ENCODE data around the gene RETN.

The RETN gene

DNA sequence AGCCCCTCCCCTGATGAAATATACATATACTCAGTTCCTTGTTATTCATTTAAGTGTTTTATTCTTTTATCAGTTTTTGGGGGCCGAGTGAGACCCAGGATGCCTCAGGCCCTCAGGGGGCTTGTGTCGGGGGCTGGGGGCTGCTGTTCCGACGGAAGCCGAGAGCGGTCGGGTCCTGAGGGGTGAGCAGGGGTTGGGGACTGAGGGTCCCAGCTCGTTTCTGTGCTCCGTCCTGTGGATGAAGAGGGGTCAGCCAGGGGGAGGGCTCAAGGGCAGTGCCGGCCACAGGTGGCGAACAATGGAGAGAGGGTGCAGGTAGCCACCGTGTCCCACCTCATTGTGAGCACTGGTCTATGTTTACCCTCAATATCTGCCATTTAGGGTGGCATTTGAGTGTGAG lies 37.3 kb upstream of the RETN start:
- no peaks in the 10 kb centered on the region for H3K9me3 Mint-ChIP-seq
- H3K36me3 Mint-ChIP-seq (ENCODE audit: insufficient read depth): peaks cover 33% of the 10 kb centered on the region
- H3K27ac Mint-ChIP-seq (ENCODE audit: low read depth): no peak overlapping the region
- H3K4me1 Mint-ChIP-seq: peaks cover 45% of the 10 kb centered on the region
- ATAC-seq (replicated peaks; ENCODE audit: extremely low read depth, poor library complexity, severe bottlenecking): no peak
- no peak for DNase-seq (ENCODE audit: low spot score in 2 of 2)
- no peak overlapping the region for H3K4me3 Mint-ChIP-seq
- no peaks in the 10 kb centered on the region for H3K27me3 Mint-ChIP-seq

DNA sequence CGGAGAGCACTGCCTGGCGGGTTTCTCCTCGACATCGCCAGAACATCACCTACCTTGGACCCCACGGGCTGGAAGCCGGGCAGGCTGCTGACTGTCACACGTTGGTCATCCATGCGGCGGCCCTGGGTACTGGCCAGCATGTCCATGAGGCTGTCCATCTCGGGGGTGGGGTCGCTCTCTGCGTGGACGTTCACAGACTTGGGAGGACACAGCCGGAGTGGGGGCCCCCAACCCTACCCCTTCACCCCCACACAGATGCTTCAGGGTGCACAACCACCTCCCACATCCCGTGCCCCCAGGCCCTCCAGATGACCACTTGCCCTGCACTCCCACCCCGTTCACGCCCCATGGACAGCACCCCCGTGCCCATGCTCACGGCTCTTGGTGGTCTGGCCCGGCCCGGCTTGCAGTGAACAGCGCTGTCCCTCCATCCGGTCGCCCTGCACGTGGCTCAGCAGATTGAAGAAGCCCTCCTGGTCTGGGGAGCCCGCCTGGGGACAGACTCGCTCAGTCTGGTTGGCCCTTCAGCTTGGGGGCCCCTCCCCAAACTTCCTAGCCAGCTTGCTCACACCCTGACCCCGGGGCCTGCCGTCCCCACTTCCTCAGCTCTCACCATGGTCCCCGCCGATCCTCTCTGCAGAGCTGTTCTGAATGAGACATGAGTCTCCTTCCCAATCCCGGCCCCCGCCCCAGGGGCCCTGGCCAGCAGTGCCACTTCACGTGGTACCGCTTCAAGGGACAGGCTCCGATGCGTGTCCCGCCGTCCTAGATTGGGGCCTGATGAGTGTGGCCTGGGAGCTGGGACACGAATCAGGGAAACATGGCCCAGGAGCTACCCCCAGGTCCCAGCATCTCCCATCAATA lies 36.3 kb upstream of the RETN start:
- H3K36me3 Mint-ChIP-seq (ENCODE audit: insufficient read depth): peaks cover 28% of the 10 kb centered on the region
- DNase-seq (ENCODE audit: low spot score in 2 of 2) (no peak), ATAC-seq (replicated peaks; ENCODE audit: extremely low read depth, poor library complexity, severe bottlenecking) (no peak)
- no peaks in the 10 kb centered on the region for H3K9me3 Mint-ChIP-seq
- peaks cover 41% of the 10 kb centered on the region for H3K4me1 Mint-ChIP-seq
- H3K27me3 Mint-ChIP-seq: no peaks in the 10 kb centered on the region
- H3K4me3 Mint-ChIP-seq: no peak overlapping the region
- peak overlapping the region; percentile 22 for H3K27ac Mint-ChIP-seq (ENCODE audit: low read depth)

DNA sequence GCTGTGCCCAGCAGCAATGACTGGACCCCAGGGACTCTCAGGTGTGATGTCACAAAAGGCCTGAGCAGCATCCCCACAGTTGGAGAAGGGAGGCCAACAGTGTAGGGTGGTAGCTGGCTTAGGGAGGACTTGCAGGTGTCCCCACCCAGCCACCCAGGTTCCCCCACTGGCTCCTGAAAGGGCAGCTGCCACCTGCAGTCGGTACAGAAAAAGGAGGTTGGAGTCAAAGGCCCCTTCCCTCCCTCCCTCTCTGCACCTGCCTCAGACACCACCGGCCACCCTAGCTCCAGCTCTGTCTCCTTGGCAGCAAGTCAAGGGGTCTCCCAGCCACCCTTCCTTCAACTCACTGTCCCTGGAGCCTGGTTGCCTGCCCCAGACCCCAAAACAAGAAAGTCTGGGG lies 35.2 kb upstream of the RETN start, which contains the start of gene PCP2:
Gene PCP2, minus strand, starts transcription at position 22 of the 400 bp plus-strand sequence. CDS start 262 bp downstream, outside the sequence.
- Mint-ChIP-seq H3K9me3 (no peaks in the 10 kb centered on the region), H3K4me1 (peaks cover 45% of the 10 kb centered on the region), H3K36me3 (ENCODE audit: insufficient read depth) (peaks cover 28% of the 10 kb centered on the region), H3K4me3 (no peak within 1 kb of the TSS), H3K27ac (ENCODE audit: low read depth) (peak within 1 kb of the TSS; percentile 22), H3K27me3 (no peaks in the 10 kb centered on the region)
- no peak for DNase-seq (ENCODE audit: low spot score in 2 of 2)
- no peak for ATAC-seq (replicated peaks; ENCODE audit: extremely low read depth, poor library complexity, severe bottlenecking)

DNA sequence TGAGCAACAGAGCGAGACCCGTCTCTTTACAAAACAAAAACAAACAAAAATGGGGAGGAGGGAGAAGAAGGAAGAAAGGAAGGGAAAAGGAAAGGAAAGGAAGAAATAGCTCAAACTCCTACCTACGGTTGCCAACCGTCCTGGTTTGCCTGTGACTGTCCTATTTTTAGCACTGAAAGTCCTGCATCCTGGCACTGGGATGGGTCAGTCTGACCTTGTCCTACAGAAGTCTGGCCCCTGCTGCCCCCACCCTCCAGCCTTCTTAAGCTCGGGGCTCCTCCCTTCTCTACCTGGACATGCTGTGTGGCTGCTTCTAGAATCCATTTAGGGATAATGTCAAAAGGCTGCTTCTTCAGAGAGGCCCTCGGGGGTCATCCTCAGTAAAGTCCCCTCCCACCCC lies 33.2 kb upstream of the RETN start:
- Mint-ChIP-seq H3K36me3 (ENCODE audit: insufficient read depth) (peaks cover 13% of the 10 kb centered on the region), H3K27me3 (no peaks in the 10 kb centered on the region), H3K4me3 (peak overlapping the region; percentile 85), H3K27ac (ENCODE audit: low read depth) (no peak overlapping the region), H3K9me3 (no peaks in the 10 kb centered on the region), H3K4me1 (peaks cover 42% of the 10 kb centered on the region)
- ATAC-seq (replicated peaks; ENCODE audit: extremely low read depth, poor library complexity, severe bottlenecking) (no peak), DNase-seq (ENCODE audit: low spot score in 2 of 2) (no peak)

DNA sequence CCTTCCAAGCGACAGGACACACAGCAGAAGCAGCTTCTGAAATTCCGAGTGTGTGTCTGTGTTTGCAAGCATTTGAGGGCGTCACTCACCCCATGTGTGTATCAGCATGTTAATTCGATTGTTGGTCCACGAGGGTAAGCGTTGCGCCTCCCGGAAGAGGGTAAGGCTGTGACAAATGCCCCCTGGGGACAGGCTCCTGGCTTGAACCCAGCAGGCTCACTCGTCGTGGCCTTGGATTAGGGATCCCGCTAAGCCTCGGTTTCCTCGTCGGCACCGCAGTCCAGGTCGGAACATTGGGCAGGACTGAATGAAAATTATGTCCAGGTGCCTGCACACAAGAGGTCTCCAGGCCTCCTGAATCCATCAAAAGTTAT lies 32.5 kb upstream of the RETN start:
- Mint-ChIP-seq H3K4me3 (peak overlapping the region; percentile 85), H3K4me1 (peaks cover 39% of the 10 kb centered on the region), H3K9me3 (no peaks in the 10 kb centered on the region), H3K27ac (ENCODE audit: low read depth) (peak overlapping the region; percentile 90), H3K27me3 (no peaks in the 10 kb centered on the region), H3K36me3 (ENCODE audit: insufficient read depth) (peaks cover 14% of the 10 kb centered on the region)
- no peak for ATAC-seq (replicated peaks; ENCODE audit: extremely low read depth, poor library complexity, severe bottlenecking)
- DNase-seq (ENCODE audit: low spot score in 2 of 2): no peak

DNA sequence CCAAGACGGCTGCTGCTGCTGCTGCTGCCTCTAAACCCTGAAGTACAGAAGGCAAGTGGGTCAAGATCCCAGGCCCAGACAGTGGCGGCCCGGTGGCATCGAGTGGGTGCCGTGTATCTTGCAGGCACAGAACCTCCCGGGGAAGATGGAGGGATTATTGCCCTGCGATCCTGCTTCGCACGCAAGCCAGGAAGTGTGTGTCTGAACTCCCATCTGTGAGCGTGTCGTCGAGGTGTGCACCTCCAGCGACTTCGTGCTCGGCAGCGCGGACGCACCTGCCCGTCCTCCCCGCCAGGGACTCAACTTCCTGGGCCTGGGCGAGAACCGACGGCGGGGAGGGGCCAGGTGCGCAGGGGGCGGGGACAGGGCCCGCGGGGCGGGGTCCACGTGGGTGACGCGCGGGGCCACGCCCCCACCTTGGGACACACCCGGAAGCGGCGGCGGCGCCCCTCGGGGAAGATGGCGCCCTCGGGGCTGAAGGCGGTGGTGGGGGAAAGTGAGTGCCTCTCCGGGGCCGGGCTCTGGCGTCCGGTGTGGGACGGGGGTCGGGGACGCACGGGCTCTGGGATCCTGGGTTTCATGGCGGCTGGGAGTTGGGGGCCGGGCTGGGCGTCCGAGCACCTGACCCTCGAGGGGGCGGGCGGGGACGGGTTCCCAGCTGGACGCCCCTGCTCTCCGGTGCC lies 32.0 kb upstream of the RETN start, which contains the start of gene STXBP2:
Gene STXBP2, plus strand, starts transcription at position 420 of the 683 bp plus-strand sequence. Its CDS starts 40 bp downstream, at position 460.
- H3K4me3 Mint-ChIP-seq: peak within 1 kb of the TSS; percentile 85
- ATAC-seq (replicated peaks; ENCODE audit: extremely low read depth, poor library complexity, severe bottlenecking): peak; percentile 91
- no peaks in the 10 kb centered on the region for H3K9me3 Mint-ChIP-seq
- H3K4me1 Mint-ChIP-seq: peaks cover 39% of the 10 kb centered on the region
- no peaks in the 10 kb centered on the region for H3K27me3 Mint-ChIP-seq
- peak within 1 kb of the TSS; percentile 90 for H3K27ac Mint-ChIP-seq (ENCODE audit: low read depth)
- DNase-seq (ENCODE audit: low spot score in 2 of 2): peak; percentile 84 to 89
- peaks cover 13% of the 10 kb centered on the region for H3K36me3 Mint-ChIP-seq (ENCODE audit: insufficient read depth)

DNA sequence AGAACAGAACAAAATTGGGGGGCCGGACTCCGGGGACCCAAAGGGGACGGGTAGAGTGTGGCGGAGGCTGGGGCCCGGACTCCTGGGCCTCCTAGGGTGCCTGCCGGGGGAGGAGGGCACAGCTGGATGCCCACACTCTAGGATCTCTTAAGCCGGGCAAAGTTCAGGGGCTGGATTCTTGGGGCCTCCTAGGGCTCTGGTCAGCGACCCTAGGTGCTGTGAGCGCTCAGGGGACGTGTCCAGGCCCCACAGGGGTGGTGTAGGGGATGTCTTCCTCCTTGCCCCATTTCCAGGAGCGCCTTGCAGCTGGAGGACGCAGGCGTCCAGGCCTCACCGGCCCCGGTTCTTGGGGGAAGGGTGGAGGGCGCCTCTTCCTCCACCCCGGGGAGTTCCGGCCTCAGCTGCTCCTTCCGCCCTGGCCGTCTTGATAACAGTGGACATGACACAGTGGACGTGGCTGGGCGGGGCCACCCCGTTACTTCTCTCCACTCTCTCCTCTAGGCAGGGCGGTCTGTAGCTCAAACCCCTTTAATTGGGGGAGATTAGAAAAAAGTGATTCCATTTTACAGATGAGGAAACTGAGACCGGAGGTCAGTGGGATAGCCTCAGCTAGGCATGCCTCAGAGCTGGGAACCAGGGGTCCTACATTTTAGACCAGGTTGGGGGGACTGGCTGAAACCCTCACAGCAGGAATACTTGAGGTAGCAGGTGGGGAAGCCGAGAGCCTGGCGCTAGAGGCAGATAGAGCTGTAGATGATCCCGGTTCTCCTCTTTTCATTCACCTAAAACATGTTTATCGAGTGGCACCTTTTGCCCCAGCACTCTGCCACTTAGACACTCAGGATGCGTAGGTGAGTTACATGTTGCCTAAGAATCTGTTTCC lies 31.2 kb upstream of the RETN start:
- DNase-seq (ENCODE audit: low spot score in 2 of 2) (no peak), ATAC-seq (replicated peaks; ENCODE audit: extremely low read depth, poor library complexity, severe bottlenecking) (peak; percentile 30)
- Mint-ChIP-seq H3K4me3 (peak overlapping the region; percentile 85), H3K4me1 (peaks cover 39% of the 10 kb centered on the region), H3K27me3 (no peaks in the 10 kb centered on the region), H3K36me3 (ENCODE audit: insufficient read depth) (peaks cover 15% of the 10 kb centered on the region), H3K27ac (ENCODE audit: low read depth) (peak overlapping the region; percentile 90), H3K9me3 (no peaks in the 10 kb centered on the region)

DNA sequence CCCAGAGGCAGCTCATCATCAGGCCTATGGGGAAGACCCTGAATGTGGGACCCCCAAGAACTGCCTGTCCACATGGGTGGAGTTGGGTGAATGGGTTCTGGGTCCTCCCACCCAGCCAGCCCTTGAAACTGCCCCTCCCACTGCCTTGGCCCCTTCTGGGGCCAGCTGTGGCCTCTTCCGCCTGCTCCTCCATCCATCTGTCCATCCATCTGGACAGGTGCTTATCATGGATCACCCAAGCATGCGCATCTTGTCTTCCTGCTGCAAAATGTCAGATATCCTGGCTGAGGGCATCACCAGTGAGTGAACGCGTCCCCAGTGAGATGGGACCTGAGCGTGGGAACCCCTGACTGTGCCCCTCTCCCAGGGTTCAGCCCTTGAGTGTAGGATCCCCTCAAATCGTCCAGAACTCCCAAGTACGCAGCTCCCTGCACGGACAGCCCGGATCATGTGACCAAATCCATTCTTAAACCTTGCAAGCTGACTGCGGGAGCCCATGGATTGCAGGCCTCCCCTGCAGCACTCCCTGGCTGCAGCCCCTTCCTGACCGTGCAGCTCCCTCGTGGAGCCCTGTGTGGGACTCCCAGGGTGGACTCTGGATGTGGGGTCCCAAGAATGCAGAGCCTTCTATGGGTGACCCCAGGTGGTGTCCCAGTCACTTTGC lies 29.9 kb upstream of the RETN start:
- Mint-ChIP-seq H3K4me3 (peak overlapping the region; percentile 6), H3K27ac (ENCODE audit: low read depth) (no peak overlapping the region), H3K9me3 (no peaks in the 10 kb centered on the region), H3K4me1 (peaks cover 39% of the 10 kb centered on the region), H3K27me3 (no peaks in the 10 kb centered on the region), H3K36me3 (ENCODE audit: insufficient read depth) (peaks cover 13% of the 10 kb centered on the region)
- no peak for ATAC-seq (replicated peaks; ENCODE audit: extremely low read depth, poor library complexity, severe bottlenecking)
- no peak for DNase-seq (ENCODE audit: low spot score in 2 of 2)

DNA sequence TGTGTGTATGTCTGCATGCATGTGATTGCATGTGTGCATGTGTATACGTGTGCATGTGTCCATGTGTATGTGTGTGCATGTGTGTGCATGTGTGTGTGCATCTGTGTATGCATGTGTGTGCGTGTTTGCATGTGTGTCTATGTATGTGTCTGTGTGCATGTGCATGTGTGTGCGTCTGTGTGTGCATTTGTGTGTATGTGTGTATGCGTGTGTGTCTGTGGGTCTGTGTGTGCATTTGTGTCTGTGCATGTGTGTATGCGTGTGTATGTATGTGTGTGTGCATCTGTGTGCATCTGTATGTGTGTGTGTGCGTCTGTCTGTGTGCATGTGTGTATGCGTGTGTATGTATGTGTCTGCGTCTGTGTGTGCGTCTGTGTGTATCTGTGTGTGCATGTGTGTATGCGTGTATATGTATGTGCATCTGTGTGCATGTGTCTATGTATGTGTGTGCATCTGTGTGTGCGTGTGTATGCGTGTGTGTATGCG lies 28.9 kb upstream of the RETN start:
- no peaks in the 10 kb centered on the region for H3K9me3 Mint-ChIP-seq
- H3K36me3 Mint-ChIP-seq (ENCODE audit: insufficient read depth): peaks cover 16% of the 10 kb centered on the region
- no peaks in the 10 kb centered on the region for H3K27me3 Mint-ChIP-seq
- ATAC-seq (replicated peaks; ENCODE audit: extremely low read depth, poor library complexity, severe bottlenecking) (no peak), DNase-seq (ENCODE audit: low spot score in 2 of 2) (no peak)
- no peak overlapping the region for H3K27ac Mint-ChIP-seq (ENCODE audit: low read depth)
- H3K4me1 Mint-ChIP-seq: peaks cover 29% of the 10 kb centered on the region
- peak overlapping the region; percentile 6 for H3K4me3 Mint-ChIP-seq

DNA sequence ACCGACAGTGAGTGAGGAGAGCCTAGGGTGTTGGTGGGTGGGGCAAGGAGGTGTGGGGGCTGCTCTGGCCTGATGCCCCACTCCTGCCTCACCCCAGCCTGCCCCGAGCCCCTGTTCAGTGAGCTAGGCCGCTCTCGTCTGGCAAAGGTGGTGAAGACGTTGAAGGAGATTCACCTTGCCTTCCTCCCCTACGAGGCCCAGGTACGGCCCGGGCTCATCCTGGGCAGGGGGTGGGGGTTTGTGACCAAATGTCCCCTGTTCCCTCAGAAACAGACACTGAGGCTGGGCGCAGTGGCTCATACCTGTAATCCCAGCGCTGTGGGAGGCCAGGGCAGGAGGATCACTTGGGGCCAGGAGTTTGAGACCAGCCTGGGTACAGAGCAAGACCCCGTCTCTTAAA lies 28.0 kb upstream of the RETN start:
- Mint-ChIP-seq H3K27ac (ENCODE audit: low read depth) (no peak overlapping the region), H3K36me3 (ENCODE audit: insufficient read depth) (peaks cover 20% of the 10 kb centered on the region), H3K9me3 (no peaks in the 10 kb centered on the region), H3K4me3 (no peak overlapping the region), H3K27me3 (no peaks in the 10 kb centered on the region), H3K4me1 (peaks cover 28% of the 10 kb centered on the region)
- DNase-seq (ENCODE audit: low spot score in 2 of 2): no peak
- ATAC-seq (replicated peaks; ENCODE audit: extremely low read depth, poor library complexity, severe bottlenecking): no peak

DNA sequence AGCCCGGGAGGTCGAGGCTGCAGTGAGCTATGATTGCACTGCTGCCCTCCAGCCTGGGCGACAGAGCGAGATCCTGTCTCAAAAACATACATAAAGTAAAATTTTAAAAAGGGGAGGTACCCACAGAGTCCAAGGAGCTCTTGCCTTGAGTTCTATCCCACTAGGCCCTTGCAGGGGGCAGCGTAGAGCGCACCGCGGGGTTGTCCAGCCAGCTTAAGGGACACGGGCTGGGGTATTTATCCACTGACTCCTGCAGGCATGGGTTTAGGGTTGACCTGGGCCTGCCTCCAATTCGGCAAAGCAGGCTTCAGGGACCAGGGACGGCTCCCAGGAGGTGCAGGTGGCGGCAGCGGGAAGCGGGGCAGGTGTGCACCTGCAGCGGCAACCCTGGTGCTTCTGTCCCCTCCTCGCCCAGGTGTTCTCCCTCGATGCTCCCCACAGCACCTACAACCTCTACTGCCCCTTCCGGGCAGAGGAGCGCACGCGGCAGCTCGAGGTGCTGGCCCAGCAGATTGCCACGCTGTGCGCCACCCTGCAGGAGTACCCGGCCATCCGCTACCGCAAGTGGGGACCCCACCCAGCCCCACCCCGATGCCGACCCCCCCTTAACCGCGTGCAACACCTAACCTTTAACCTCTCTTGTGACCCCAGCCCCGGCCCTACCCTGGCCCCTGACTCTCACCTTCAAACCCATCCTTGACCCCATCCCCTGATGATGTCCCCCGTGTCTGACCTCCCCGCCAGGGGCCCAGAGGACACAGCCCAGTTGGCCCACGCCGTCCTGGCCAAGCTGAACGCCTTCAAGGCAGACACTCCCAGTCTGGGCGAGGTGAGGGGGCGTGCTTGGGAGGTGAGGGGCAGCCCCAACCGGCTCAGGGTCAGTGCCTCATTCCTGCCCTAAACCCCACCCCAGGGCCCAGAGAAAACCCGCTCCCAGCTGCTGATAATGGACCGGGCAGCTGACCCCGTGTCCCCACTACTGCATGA lies 27.3 kb upstream of the RETN start:
- Mint-ChIP-seq H3K4me1 (peaks cover 28% of the 10 kb centered on the region), H3K4me3 (no peak overlapping the region), H3K36me3 (ENCODE audit: insufficient read depth) (peaks cover 21% of the 10 kb centered on the region), H3K27me3 (no peaks in the 10 kb centered on the region), H3K27ac (ENCODE audit: low read depth) (no peak overlapping the region), H3K9me3 (no peaks in the 10 kb centered on the region)
- ATAC-seq (replicated peaks; ENCODE audit: extremely low read depth, poor library complexity, severe bottlenecking): no peak
- DNase-seq (ENCODE audit: low spot score in 2 of 2): no peak

Measured in central memory CD8-positive, alpha-beta T cell (primary cell).